ENCODE data around the gene FAM13C. TPM values are rescaled to one million over a fixed set of nuclear protein-coding genes. Genes with fewer than 3 reads are reported as not detected.

FAM13C gene
- total RNA-seq, 4 donors from 2014 or later = 1.8 to 47.9 (median 5.7) TPM

GRCh38 chr10:59299933-59300332 is 62.4 kb downstream of the FAM13C start:
- Histone ChIP-seq H3K27ac (no peak overlapping the region), H3K27me3 (no peaks in the 10 kb centered on the region), H3K9me3 (no peaks in the 10 kb centered on the region), H3K36me3 (no peaks in the 10 kb centered on the region), H3K4me1 (no peaks in the 10 kb centered on the region), H3K4me3 (no peak overlapping the region)
- no peak for TF ChIP-seq POLR2A (IDR thresholded peaks at IDR 0.05)
- TF ChIP-seq, protein P1, sequence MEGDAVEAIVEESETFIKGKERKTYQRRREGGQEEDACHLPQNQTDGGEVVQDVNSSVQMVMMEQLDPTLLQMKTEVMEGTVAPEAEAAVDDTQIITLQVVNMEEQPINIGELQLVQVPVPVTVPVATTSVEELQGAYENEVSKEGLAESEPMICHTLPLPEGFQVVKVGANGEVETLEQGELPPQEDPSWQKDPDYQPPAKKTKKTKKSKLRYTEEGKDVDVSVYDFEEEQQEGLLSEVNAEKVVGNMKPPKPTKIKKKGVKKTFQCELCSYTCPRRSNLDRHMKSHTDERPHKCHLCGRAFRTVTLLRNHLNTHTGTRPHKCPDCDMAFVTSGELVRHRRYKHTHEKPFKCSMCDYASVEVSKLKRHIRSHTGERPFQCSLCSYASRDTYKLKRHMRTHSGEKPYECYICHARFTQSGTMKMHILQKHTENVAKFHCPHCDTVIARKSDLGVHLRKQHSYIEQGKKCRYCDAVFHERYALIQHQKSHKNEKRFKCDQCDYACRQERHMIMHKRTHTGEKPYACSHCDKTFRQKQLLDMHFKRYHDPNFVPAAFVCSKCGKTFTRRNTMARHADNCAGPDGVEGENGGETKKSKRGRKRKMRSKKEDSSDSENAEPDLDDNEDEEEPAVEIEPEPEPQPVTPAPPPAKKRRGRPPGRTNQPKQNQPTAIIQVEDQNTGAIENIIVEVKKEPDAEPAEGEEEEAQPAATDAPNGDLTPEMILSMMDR (IDR thresholded peaks at IDR 0.05) = no peak
- DNase-seq = no peak

DNA sequence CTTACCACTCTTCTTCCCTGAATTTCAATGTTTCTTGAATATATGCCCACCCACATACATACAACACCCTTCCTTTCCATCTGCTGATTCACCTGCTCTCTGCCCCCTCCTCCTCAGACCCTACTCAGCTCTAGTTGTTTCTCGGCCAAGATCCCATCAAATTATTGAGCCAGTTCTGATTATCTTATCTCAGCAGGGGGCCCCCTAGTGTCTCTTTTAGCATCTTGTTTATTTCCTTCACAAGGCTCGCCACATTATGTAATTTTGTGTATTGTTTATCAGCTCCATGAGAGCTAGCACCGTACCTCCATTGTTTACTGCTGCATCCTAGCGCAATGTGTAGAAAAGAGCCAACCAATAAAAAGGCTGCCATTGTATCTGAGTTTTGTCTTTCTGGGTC is 71.9 kb downstream of the FAM13C start:
- H3K4me3 ChIP-seq = no peak overlapping the region
- DNase-seq = no peak
- no peaks in the 10 kb centered on the region for H3K9me3 ChIP-seq
- no peaks in the 10 kb centered on the region for H3K36me3 ChIP-seq
- H3K27me3 ChIP-seq = no peaks in the 10 kb centered on the region
- H3K4me1 ChIP-seq = no peaks in the 10 kb centered on the region
- no peak for TF ChIP-seq POLR2A (IDR thresholded peaks at IDR 0.05)
- TF ChIP-seq, protein P1 (IDR thresholded peaks at IDR 0.05) = peak in 1 of 6 experiments; percentile 3
- no peak overlapping the region for H3K27ac ChIP-seq

- Histone ChIP-seq H3K9me3 (no peaks in the 10 kb centered on the region), H3K4me3 (no peak overlapping the region), H3K4me1 (no peaks in the 10 kb centered on the region), H3K27ac (no peak overlapping the region), H3K27me3 (no peaks in the 10 kb centered on the region), H3K36me3 (no peaks in the 10 kb centered on the region)
- DNase-seq = no peak
- no peak for TF ChIP-seq POLR2A (IDR thresholded peaks at IDR 0.05)
- TF ChIP-seq, protein P1 (IDR thresholded peaks at IDR 0.05) = no peak
These were observed 72.5 kb downstream of the FAM13C start for GRCh38 chr10:59289853-59290252.

GRCh38 chr10:59287587-59288255 is 74.6 kb downstream of the FAM13C start:
- Histone ChIP-seq H3K27ac (no peak overlapping the region), H3K4me3 (no peak overlapping the region), H3K27me3 (no peaks in the 10 kb centered on the region), H3K9me3 (no peaks in the 10 kb centered on the region), H3K36me3 (no peaks in the 10 kb centered on the region), H3K4me1 (no peaks in the 10 kb centered on the region)
- DNase-seq = no peak
- TF ChIP-seq, protein P1 (IDR thresholded peaks at IDR 0.05) = no peak
- no peak for TF ChIP-seq POLR2A (IDR thresholded peaks at IDR 0.05)

GRCh38 chr10:59285848-59286247 is 76.5 kb downstream of the FAM13C start:
- Histone ChIP-seq H3K4me3 (no peak overlapping the region), H3K4me1 (no peaks in the 10 kb centered on the region), H3K36me3 (no peaks in the 10 kb centered on the region), H3K9me3 (no peaks in the 10 kb centered on the region), H3K27ac (no peak overlapping the region), H3K27me3 (no peaks in the 10 kb centered on the region)
- no peak for TF ChIP-seq POLR2A (IDR thresholded peaks at IDR 0.05)
- TF ChIP-seq, protein P1 (IDR thresholded peaks at IDR 0.05) = no peak
- no peak for DNase-seq

Measured in Peyer's patch (tissue), 4 donors.